GM19372 (cell line): ENCODE measurements around the gene LDLR.
"Not testable (repeated sequence)": the region's sequence is repeated elsewhere in the genome, so short reads cannot be mapped to it uniquely, and the experiment has no call there.

Experiments
- ATAC-seq: cut with Tn5 transposase; IDR thresholded peaks from one replicate; pipeline ENCODE4 v1.9.1; 2021; ENCODE audit warnings: mild to moderate bottlenecking, low read depth, moderate library complexity; ENCODE audit not compliant: unreplicated experiment

LDLR gene

GRCh38 chr19:11102944-11103343, 13.7 kb downstream of the LDLR start:
- ATAC-seq = no peak

- ATAC-seq = not testable (repeated sequence)
Observed at GRCh38 chr19:11103667-11104066, 14.4 kb downstream of the LDLR start.

- ATAC-seq = no peak
Observed at GRCh38 chr19:11105014-11105636, 15.9 kb downstream of the LDLR start.

GRCh38 chr19:11106477-11106876, 17.2 kb downstream of the LDLR start:
- ATAC-seq = no peak

- no peak for ATAC-seq
Observed at GRCh38 chr19:11108746-11109145, 19.5 kb downstream of the LDLR start.

GRCh38 chr19:11111117-11111770, 22.0 kb downstream of the LDLR start:
- ATAC-seq = no peak

GRCh38 chr19:11111771-11112144, 22.5 kb downstream of the LDLR start:
- no peak for ATAC-seq

- no peak for ATAC-seq
Observed at GRCh38 chr19:11113140-11113708, 24.0 kb downstream of the LDLR start.

GRCh38 chr19:11115042-11115441, 25.8 kb downstream of the LDLR start:
- no peak for ATAC-seq

- ATAC-seq = no peak
Observed at GRCh38 chr19:11115895-11116446, 26.7 kb downstream of the LDLR start.

GRCh38 chr19:11116507-11116906, 27.2 kb downstream of the LDLR start:
- no peak for ATAC-seq

- ATAC-seq = not testable (repeated sequence)
Observed at GRCh38 chr19:11121963-11122362, 32.7 kb downstream of the LDLR start.

GRCh38 chr19:11123114-11123513, 33.9 kb downstream of the LDLR start:
- ATAC-seq = no peak

GRCh38 chr19:11124157-11124556, 34.9 kb downstream of the LDLR start:
- ATAC-seq = not testable (repeated sequence)

GRCh38 chr19:11125994-11126685, 36.9 kb downstream of the LDLR start:
- no peak for ATAC-seq

GRCh38 chr19:11127905-11128304, 38.6 kb downstream of the LDLR start:
- ATAC-seq = no peak

- ATAC-seq = no peak
Observed at GRCh38 chr19:11130824-11131455, 41.7 kb downstream of the LDLR start.

GRCh38 chr19:11131471-11131870, 42.2 kb downstream of the LDLR start:
- ATAC-seq = no peak

- ATAC-seq = no peak
Observed at GRCh38 chr19:11136400-11137101, 47.3 kb downstream of the LDLR start.
